Measurements from ENCODE around the gene COL5A2. TPM values are rescaled to one million over a fixed set of nuclear protein-coding genes. Genes with fewer than 3 reads are reported as not detected.

Gene COL5A2
- total RNA-seq, 2 experiments from 2014 or later, result 0.32 to 0.50 TPM

GRCh38 chr2:189143925-189144324 is 35.6 kb downstream of the COL5A2 start:
- no peaks in the 10 kb centered on the region for H3K36me3 Mint-ChIP-seq (ENCODE audit: low read depth)
- CTCF ChIA-PET, result interaction anchor here (1.1 to 2.8 kb wide), 14 partner anchors 8 to 269 kb away, joined by 3 to 23 read pairs (median 6); no protein-coding TSS in a partner anchor
- no peaks in the 10 kb centered on the region for H3K27me3 Mint-ChIP-seq
- H3K4me1 Mint-ChIP-seq, result no peaks in the 10 kb centered on the region
- POLR2A ChIA-PET, result no interaction called here
- no peak overlapping the region for H3K27ac Mint-ChIP-seq
- DNase-seq (no peak), ATAC-seq (no peak)
- intact Hi-C loops (cut with DNase I, micrococcal nuclease), result loop anchor here (1.0 to 2.0 kb wide), 3 partner anchors 144 to 268 kb away; no protein-coding TSS in a partner anchor
- no peak overlapping the region for H3K4me3 Mint-ChIP-seq
- H3K9me3 Mint-ChIP-seq (ENCODE audit: low read depth), result no peaks in the 10 kb centered on the region

DNA sequence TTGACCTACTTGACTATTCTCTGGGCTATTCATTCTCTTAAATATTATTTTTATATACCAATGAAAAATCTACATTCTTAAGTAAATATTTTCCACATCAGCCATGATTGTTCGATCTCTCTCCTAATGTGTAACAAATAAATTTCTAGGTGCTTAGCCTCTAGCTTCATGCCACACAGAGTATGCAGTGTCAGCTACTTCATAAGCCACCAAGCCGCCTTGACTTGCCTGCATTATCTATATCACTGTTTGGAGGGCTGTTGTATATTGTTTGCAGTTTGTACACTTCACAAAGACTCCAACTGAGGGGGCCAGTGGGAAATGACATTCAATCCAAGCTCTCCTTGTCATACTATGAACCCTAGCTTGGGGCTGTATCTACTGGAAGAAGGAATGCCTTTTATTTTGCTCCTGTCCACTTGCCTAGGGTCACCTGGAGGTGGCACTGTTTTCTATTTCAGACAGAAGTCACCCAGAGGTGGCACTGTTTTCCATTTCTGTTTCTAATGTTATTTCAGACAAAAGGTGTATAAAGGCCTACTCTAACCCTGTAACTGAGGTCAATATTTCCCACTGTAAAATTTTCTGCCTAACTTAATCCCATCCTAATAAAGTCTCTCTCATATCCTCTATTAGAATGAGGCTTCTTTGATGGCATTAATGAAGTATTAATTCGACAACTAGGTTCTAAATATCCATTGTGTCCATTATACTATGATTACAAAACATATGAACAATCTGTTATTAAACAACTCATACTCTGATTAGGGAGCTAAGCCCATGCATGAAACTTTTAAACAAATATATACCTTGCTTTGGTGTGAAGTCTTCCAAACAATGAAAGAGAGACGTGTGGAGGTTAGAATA is 36.4 kb downstream of the COL5A2 start:
- intact Hi-C loops (cut with DNase I, micrococcal nuclease), result loop anchor here (1.0 to 2.0 kb wide), 3 partner anchors 145 to 269 kb away; no protein-coding TSS in a partner anchor
- no peaks in the 10 kb centered on the region for H3K4me1 Mint-ChIP-seq
- H3K27ac Mint-ChIP-seq, result no peak overlapping the region
- DNase-seq (peak; percentile 59), ATAC-seq (peak; percentile 90)
- H3K9me3 Mint-ChIP-seq (ENCODE audit: low read depth), result no peaks in the 10 kb centered on the region
- ChIA-PET CTCF (interaction anchor here (0.6 to 2.8 kb wide), 27 partner anchors 9 to 281 kb away, joined by 3 to 23 read pairs (median 4); no protein-coding TSS in a partner anchor), POLR2A (no interaction called here)
- no peak overlapping the region for H3K4me3 Mint-ChIP-seq
- H3K27me3 Mint-ChIP-seq, result no peaks in the 10 kb centered on the region
- H3K36me3 Mint-ChIP-seq (ENCODE audit: low read depth), result no peaks in the 10 kb centered on the region

DNA sequence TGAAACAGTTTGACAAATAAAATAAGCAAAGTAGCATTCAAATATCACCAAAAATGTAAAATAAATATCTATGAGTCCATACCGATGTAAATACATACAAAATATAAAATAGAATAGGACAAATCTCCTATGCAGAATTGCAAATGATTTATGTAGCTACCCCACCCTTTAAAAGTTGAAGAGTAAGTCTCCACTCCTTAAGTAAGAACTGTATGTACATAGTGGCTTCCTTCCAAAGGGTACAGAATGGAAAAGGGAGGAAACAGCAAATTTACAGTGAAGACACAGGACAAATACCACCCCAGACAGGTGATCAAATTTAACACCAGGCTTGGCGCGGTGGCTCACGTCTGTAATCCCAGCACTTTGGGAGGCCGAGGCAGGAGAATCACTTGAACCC is 40.8 kb downstream of the COL5A2 start:
- H3K9me3 Mint-ChIP-seq (ENCODE audit: low read depth), result no peaks in the 10 kb centered on the region
- DNase-seq (no peak), ATAC-seq (no peak)
- no peaks in the 10 kb centered on the region for H3K27me3 Mint-ChIP-seq
- H3K27ac Mint-ChIP-seq, result no peak overlapping the region
- CTCF ChIA-PET, result no interaction called here
- H3K4me3 Mint-ChIP-seq, result no peak overlapping the region
- no peaks in the 10 kb centered on the region for H3K36me3 Mint-ChIP-seq (ENCODE audit: low read depth)
- intact Hi-C loops (cut with DNase I, micrococcal nuclease), result no loop called here
- POLR2A ChIA-PET, result no interaction called here
- H3K4me1 Mint-ChIP-seq, result no peaks in the 10 kb centered on the region

DNA sequence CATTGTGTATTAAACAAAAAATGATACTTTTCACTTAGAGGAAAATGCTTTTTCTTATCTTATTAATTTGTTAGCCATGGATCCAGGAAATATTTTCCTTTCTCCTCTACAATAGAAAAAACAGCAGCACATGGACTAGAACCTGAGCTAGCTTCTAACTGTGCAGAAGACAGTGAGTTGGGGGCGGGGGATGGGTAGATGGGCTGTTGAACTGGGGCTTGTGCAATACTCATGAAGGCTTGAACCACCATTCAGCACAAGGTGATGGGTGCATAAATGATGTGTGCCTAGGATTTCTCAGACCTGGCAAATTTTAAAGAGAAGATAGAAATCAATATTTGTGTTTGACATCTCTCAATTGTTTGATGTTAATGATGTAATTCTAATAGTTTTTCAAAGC is 42.0 kb downstream of the COL5A2 start:
- Mint-ChIP-seq H3K27ac (no peak overlapping the region), H3K4me3 (no peak overlapping the region), H3K27me3 (no peaks in the 10 kb centered on the region), H3K9me3 (ENCODE audit: low read depth) (no peaks in the 10 kb centered on the region), H3K4me1 (no peaks in the 10 kb centered on the region), H3K36me3 (ENCODE audit: low read depth) (no peaks in the 10 kb centered on the region)
- CTCF ChIA-PET, result interaction anchor here (0.8 kb wide), 1 partner anchor 275 kb away, joined by 3 read pairs; no protein-coding TSS in a partner anchor
- intact Hi-C loops (cut with DNase I, micrococcal nuclease), result no loop called here
- DNase-seq, result no peak
- POLR2A ChIA-PET, result no interaction called here
- ATAC-seq, result no peak

- Mint-ChIP-seq H3K4me1 (no peaks in the 10 kb centered on the region), H3K4me3 (no peak overlapping the region), H3K9me3 (ENCODE audit: low read depth) (no peaks in the 10 kb centered on the region), H3K27me3 (peaks cover 3% of the 10 kb centered on the region), H3K27ac (no peak overlapping the region), H3K36me3 (ENCODE audit: low read depth) (no peaks in the 10 kb centered on the region)
- intact Hi-C loops (cut with DNase I, micrococcal nuclease), result no loop called here
- ChIA-PET POLR2A (no interaction called here), CTCF (interaction anchor here (1.1 to 1.2 kb wide), 2 partner anchors 8 to 10 kb away, joined by 3 to 7 read pairs; no protein-coding TSS in a partner anchor)
- no peak for ATAC-seq
- DNase-seq, result no peak
Measured at GRCh38 chr2:189134485-189134884, 45.1 kb downstream of the COL5A2 start.

DNA sequence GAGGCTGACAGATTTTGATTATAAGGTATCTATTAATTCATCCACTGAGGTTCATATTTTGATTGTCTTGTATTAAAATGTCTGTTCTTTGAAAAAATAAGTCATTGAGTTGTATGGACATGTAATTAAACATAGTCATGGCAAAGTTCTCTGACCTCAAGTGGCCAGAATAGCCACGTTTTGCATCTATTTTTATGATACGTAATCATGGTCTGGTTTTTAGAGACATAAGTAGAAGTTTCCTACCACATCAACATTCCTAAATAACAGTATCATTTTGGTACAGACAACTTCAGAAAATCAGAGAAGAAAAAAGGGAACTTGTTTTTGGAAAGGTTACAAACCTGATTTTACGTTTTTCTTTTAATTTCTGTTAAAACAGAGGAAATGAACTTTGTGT is 47.6 kb downstream of the COL5A2 start:
- Mint-ChIP-seq H3K4me3 (no peak overlapping the region), H3K36me3 (ENCODE audit: low read depth) (no peaks in the 10 kb centered on the region), H3K27ac (no peak overlapping the region), H3K27me3 (peaks cover 5% of the 10 kb centered on the region), H3K4me1 (no peaks in the 10 kb centered on the region), H3K9me3 (ENCODE audit: low read depth) (no peaks in the 10 kb centered on the region)
- no peak for ATAC-seq
- intact Hi-C loops (cut with DNase I, micrococcal nuclease), result no loop called here
- ChIA-PET CTCF (interaction anchor here (1.9 kb wide), 1 partner anchor 12 kb away, joined by 11 read pairs; no protein-coding TSS in a partner anchor), POLR2A (no interaction called here)
- no peak for DNase-seq

GRCh38 chr2:189129971-189130370 is 49.6 kb downstream of the COL5A2 start:
- Mint-ChIP-seq H3K9me3 (ENCODE audit: low read depth) (no peaks in the 10 kb centered on the region), H3K36me3 (ENCODE audit: low read depth) (no peaks in the 10 kb centered on the region), H3K27me3 (peaks cover 5% of the 10 kb centered on the region), H3K27ac (no peak overlapping the region), H3K4me3 (no peak overlapping the region), H3K4me1 (no peaks in the 10 kb centered on the region)
- CTCF ChIA-PET, result interaction anchor here (1.4 kb wide), 1 partner anchor 158 kb away, joined by 3 read pairs; no protein-coding TSS in a partner anchor
- ATAC-seq, result no peak
- intact Hi-C loops (cut with DNase I, micrococcal nuclease), result no loop called here
- DNase-seq, result no peak
- POLR2A ChIA-PET, result no interaction called here

GRCh38 chr2:189128970-189129369 is 50.6 kb downstream of the COL5A2 start:
- no peak for DNase-seq
- no peak for ATAC-seq
- Mint-ChIP-seq H3K4me1 (no peaks in the 10 kb centered on the region), H3K27ac (no peak overlapping the region), H3K27me3 (peaks cover 5% of the 10 kb centered on the region), H3K4me3 (no peak overlapping the region), H3K9me3 (ENCODE audit: low read depth) (no peaks in the 10 kb centered on the region), H3K36me3 (ENCODE audit: low read depth) (no peaks in the 10 kb centered on the region)
- POLR2A ChIA-PET, result no interaction called here
- CTCF ChIA-PET, result no interaction called here
- intact Hi-C loops (cut with DNase I, micrococcal nuclease), result no loop called here

- ChIA-PET CTCF (interaction anchor here (2.2 kb wide), 1 partner anchor 34 kb away, joined by 6 read pairs; no protein-coding TSS in a partner anchor), POLR2A (no interaction called here)
- no peak for ATAC-seq
- intact Hi-C loops (cut with DNase I, micrococcal nuclease), result no loop called here
- no peaks in the 10 kb centered on the region for H3K4me1 Mint-ChIP-seq
- H3K4me3 Mint-ChIP-seq, result no peak overlapping the region
- no peak overlapping the region for H3K27ac Mint-ChIP-seq
- no peaks in the 10 kb centered on the region for H3K36me3 Mint-ChIP-seq (ENCODE audit: low read depth)
- DNase-seq, result no peak
- peaks cover 5% of the 10 kb centered on the region for H3K27me3 Mint-ChIP-seq
- no peaks in the 10 kb centered on the region for H3K9me3 Mint-ChIP-seq (ENCODE audit: low read depth)
Measured at GRCh38 chr2:189127756-189128155, 51.8 kb downstream of the COL5A2 start.

- POLR2A ChIA-PET, result no interaction called here
- CTCF ChIA-PET, result interaction anchor here (0.6 to 1.8 kb wide), 2 partner anchors 17 to 395 kb away, joined by 3 to 5 read pairs; no protein-coding TSS in a partner anchor
- intact Hi-C loops (cut with DNase I, micrococcal nuclease), result no loop called here
- H3K4me3 Mint-ChIP-seq, result no peak overlapping the region
- no peaks in the 10 kb centered on the region for H3K36me3 Mint-ChIP-seq (ENCODE audit: low read depth)
- DNase-seq (no peak), ATAC-seq (no peak)
- H3K27me3 Mint-ChIP-seq, result peaks cover 5% of the 10 kb centered on the region
- H3K4me1 Mint-ChIP-seq, result no peaks in the 10 kb centered on the region
- no peak overlapping the region for H3K27ac Mint-ChIP-seq
- no peaks in the 10 kb centered on the region for H3K9me3 Mint-ChIP-seq (ENCODE audit: low read depth)
Measured at GRCh38 chr2:189125195-189125594, 54.4 kb downstream of the COL5A2 start.

- Mint-ChIP-seq H3K4me3 (no peak overlapping the region), H3K4me1 (no peaks in the 10 kb centered on the region), H3K9me3 (ENCODE audit: low read depth) (no peaks in the 10 kb centered on the region), H3K27me3 (peaks cover 2% of the 10 kb centered on the region), H3K27ac (no peak overlapping the region), H3K36me3 (ENCODE audit: low read depth) (no peaks in the 10 kb centered on the region)
- CTCF ChIA-PET, result interaction anchor here (1.3 kb wide), 1 partner anchor 19 kb away, joined by 4 read pairs; no protein-coding TSS in a partner anchor
- POLR2A ChIA-PET, result no interaction called here
- no peak for ATAC-seq
- intact Hi-C loops (cut with DNase I, micrococcal nuclease), result no loop called here
- no peak for DNase-seq
Measured at GRCh38 chr2:189124175-189124574, 55.4 kb downstream of the COL5A2 start.

GRCh38 chr2:189118386-189118785 is 61.2 kb downstream of the COL5A2 start:
- ChIA-PET POLR2A (no interaction called here), CTCF (interaction anchor here (0.6 to 4.1 kb wide), 5 partner anchors 24 to 347 kb away, joined by 3 to 14 read pairs (median 4); no protein-coding TSS in a partner anchor)
- no peak for ATAC-seq
- intact Hi-C loops (cut with DNase I, micrococcal nuclease), result no loop called here
- Mint-ChIP-seq H3K4me3 (no peak overlapping the region), H3K36me3 (ENCODE audit: low read depth) (no peaks in the 10 kb centered on the region), H3K4me1 (peaks cover 10% of the 10 kb centered on the region), H3K27me3 (no peaks in the 10 kb centered on the region), H3K9me3 (ENCODE audit: low read depth) (no peaks in the 10 kb centered on the region), H3K27ac (no peak overlapping the region)
- DNase-seq, result no peak

Data from activated CD4-positive, alpha-beta T cell treated with anti-CD3 and anti-CD28 coated beads for 36 hours (primary cell).